Left lung (tissue), 10 donors: ENCODE results near the gene EIF4G3. TPM values are rescaled to one million over a fixed set of nuclear protein-coding genes. Genes with fewer than 3 reads are reported as not detected.

Experiments
- ATAC-seq: fragments of 200-7000 bp; cut with Tn5 transposase; one replicate; pipeline ENCODE4 v1.9.1; 2020; ENCODE audit warnings: moderate library complexity
- DNase-seq, 4 donors: peaks; one replicate each; pipeline ENCODE4 v3.0.0-alpha.2; 2013 to 2020
- H3K27ac ChIP-seq, 2 donors: fragments of 200-600 bp; sonication (generic) in 1 of 2; one replicate each; pipeline versions ENCODE4 v1.5.0 to v1.8.0; 2020 to 2021
- H3K27me3 ChIP-seq, 2 donors: fragments of 200-600 bp; sonication (generic) in 1 of 2; one replicate each; pipeline versions ENCODE4 v1.5.0 to v1.8.0; 2020 to 2021
- H3K36me3 ChIP-seq, 2 donors: fragments of 200-600 bp; sonication (generic) in 1 of 2; one replicate each; pipeline versions ENCODE4 v1.5.0 to v1.8.0; 2020 to 2021
- H3K4me1 ChIP-seq, 2 donors: fragments of 200-600 bp; one replicate each; pipeline ENCODE4 v1.8.0; 2021
- H3K4me3 ChIP-seq, 2 donors: fragments of 200-600 bp; sonication (generic) in 1 of 2; one replicate each; pipeline versions ENCODE4 v1.5.0 to v1.8.0; 2020 to 2021; ENCODE audit warnings: mild to moderate bottlenecking in 1 of 2
- H3K9me3 ChIP-seq, 2 donors: fragments of 200-600 bp; sonication (generic) in 1 of 2; one replicate each; pipeline versions ENCODE4 v1.5.0 to v1.8.0; 2020 to 2021
- CTCF ChIP-seq, 2 donors: fragments of 200-600 bp; sonication (generic) in 1 of 2; IDR thresholded peaks; one replicate each; pipeline versions ENCODE4 v1.5.0 to v1.8.0; 2021; ENCODE audit warnings: antibody characterized with exemption in 2 of 2
- intact Hi-C, 2 donors: fragments of 100-400 bp; cut with DNase I; formaldehyde crosslinking; loops; one replicate each; pipeline versions ENCODE4 v1.11.2 to v1.14.2; 2022
- polyA plus RNA-seq, 6 donors: library from polyadenylated mRNA; unstranded; fragments of 120-200 nt; gene quantifications; one replicate each; pipeline ENCODE4 v1.2.1, GENCODE V29; 2013; ENCODE audit not compliant: insufficient read length in 6 of 6
- total RNA-seq, 2 donors: library from RNA; stranded (reverse); fragmentation: NEBNext Ultra II Directional; extraction: Animal tissue kit (Norgen Biotek cat#: 25700); gene quantifications; one replicate each; pipeline ENCODE4 v1.2.1, GENCODE V29; 2021
- donor health status: DM: no; HTN: yes; CAD: no.
- donor health status: DM: no; HTN: no; CAD: no.

EIF4G3 gene
- total and polyA plus RNA-seq, 8 donors, result 54.6 to 67.9 (median 61.7) TPM

- Histone ChIP-seq H3K4me1 (peaks cover 8 to 30% of the 10 kb centered on the region in 2 donors), H3K27me3 (no peaks in the 10 kb centered on the region), H3K9me3 (no peaks in the 10 kb centered on the region), H3K4me3 (no peak overlapping the region), H3K36me3 (peaks cover 0 to 28% of the 10 kb centered on the region in 2 donors), H3K27ac (no peak overlapping the region)
- DNase-seq (no peak), ATAC-seq (no peak)
- no peak for TF ChIP-seq CTCF (IDR thresholded peaks at IDR 0.05)
- intact Hi-C loops, result no loop called here
Observed at GRCh38 chr1:21160263-21160796, 16.4 kb downstream of the EIF4G3 start.

GRCh38 chr1:21157868-21158267 lies 18.8 kb downstream of the EIF4G3 start:
- DNase-seq, result no peak
- intact Hi-C loops, result no loop called here
- peaks cover under 1 to 21% of the 10 kb centered on the region in 2 donors for H3K4me1 ChIP-seq
- no peaks in the 10 kb centered on the region for H3K9me3 ChIP-seq
- no peak for TF ChIP-seq CTCF (IDR thresholded peaks at IDR 0.05)
- no peak for ATAC-seq
- no peak overlapping the region for H3K4me3 ChIP-seq
- peaks cover 0 to 35% of the 10 kb centered on the region in 2 donors for H3K36me3 ChIP-seq
- no peak overlapping the region for H3K27ac ChIP-seq
- no peaks in the 10 kb centered on the region for H3K27me3 ChIP-seq

- H3K27ac ChIP-seq, result no peak overlapping the region
- DNase-seq (no peak), ATAC-seq (no peak)
- H3K9me3 ChIP-seq, result no peaks in the 10 kb centered on the region
- TF ChIP-seq CTCF (IDR thresholded peaks at IDR 0.05), result no peak
- no peaks in the 10 kb centered on the region for H3K27me3 ChIP-seq
- peaks cover 0 to 34% of the 10 kb centered on the region in 2 donors for H3K36me3 ChIP-seq
- intact Hi-C loops, result no loop called here
- peaks cover 0 to 15% of the 10 kb centered on the region in 2 donors for H3K4me1 ChIP-seq
- H3K4me3 ChIP-seq, result no peak overlapping the region
Observed at GRCh38 chr1:21157054-21157453, 19.6 kb downstream of the EIF4G3 start.

- H3K4me1 ChIP-seq, result peaks cover 0 to 15% of the 10 kb centered on the region in 2 donors
- intact Hi-C loops, result no loop called here
- H3K4me3 ChIP-seq, result no peak overlapping the region
- no peaks in the 10 kb centered on the region for H3K27me3 ChIP-seq
- DNase-seq, result no peak
- H3K36me3 ChIP-seq, result peaks cover 0 to 23% of the 10 kb centered on the region in 2 donors
- no peak for ATAC-seq
- no peaks in the 10 kb centered on the region for H3K9me3 ChIP-seq
- no peak for TF ChIP-seq CTCF (IDR thresholded peaks at IDR 0.05)
- H3K27ac ChIP-seq, result no peak overlapping the region
Observed at GRCh38 chr1:21156019-21156418, 20.7 kb downstream of the EIF4G3 start.

- Histone ChIP-seq H3K9me3 (no peaks in the 10 kb centered on the region), H3K4me3 (no peak overlapping the region), H3K27me3 (no peaks in the 10 kb centered on the region), H3K36me3 (peaks cover 0 to 14% of the 10 kb centered on the region in 2 donors), H3K4me1 (peaks cover 7 to 27% of the 10 kb centered on the region in 2 donors), H3K27ac (no peak overlapping the region)
- DNase-seq (no peak), ATAC-seq (no peak)
- no peak for TF ChIP-seq CTCF (IDR thresholded peaks at IDR 0.05)
- intact Hi-C loops, result no loop called here
Observed at GRCh38 chr1:21154717-21155116, 22.0 kb downstream of the EIF4G3 start.
